Gastrocnemius medialis (tissue), 4 donors: ENCODE results near the gene EIF4A2. TPM values are rescaled to one million over a fixed set of nuclear protein-coding genes. Genes with fewer than 3 reads are reported as not detected.
"Not testable (repeated sequence)": the region's sequence is repeated elsewhere in the genome, so short reads cannot be mapped to it uniquely, and the experiment has no call there.

ENCODE experiments used
- ATAC-seq, 2 donors: fragments of 150-250 bp; one replicate each; pipeline ENCODE4 v1.9.1; 2016
- DNase-seq, 2 donors: peaks; one replicate each; pipeline ENCODE4 v3.0.0-alpha.2; 2019
- H3K27ac ChIP-seq, 4 donors: fragments of 200-600 bp; sonication (generic); 1 replicate in 1 of 4; 2 replicates in 3 of 4; pipeline ENCODE4 v1.5.1; 2016 to 2018; ENCODE audit warnings: mild to moderate bottlenecking in 2 of 4, moderate library complexity in 1 of 4
- H3K27me3 ChIP-seq, 3 donors: fragments of 200-600 bp; sonication (generic) in 2 of 3; 1 replicate in 1 of 3; 2 replicates in 2 of 3; pipeline versions ENCODE4 v1.5.1 to v1.6.0; 2016 to 2019; ENCODE audit warnings: mild to moderate bottlenecking in 1 of 3, moderate library complexity in 1 of 3
- H3K36me3 ChIP-seq, 2 donors: fragments of 200-600 bp; sonication (generic) in 1 of 2; one replicate each; pipeline ENCODE4 v1.5.1; 2017 to 2018
- H3K4me1 ChIP-seq, 2 donors: fragments of 200-600 bp; sonication (generic) in 1 of 2; one replicate each; pipeline ENCODE4 v1.5.1; 2016 to 2017; ENCODE audit warnings: mild to moderate bottlenecking in 2 of 2
- H3K4me3 ChIP-seq, 4 donors: fragments of 200-600 bp; sonication (generic) in 3 of 4; 1 replicate in 1 of 4; 2 replicates in 3 of 4; pipeline ENCODE4 v1.5.1; 2016 to 2019; ENCODE audit warnings: mild to moderate bottlenecking in 2 of 4
- H3K9me3 ChIP-seq, 3 donors: fragments of 200-600 bp; sonication (generic) in 2 of 3; 1 replicate in 1 of 3; 2 replicates in 2 of 3; pipeline ENCODE4 v1.5.1; 2016 to 2019
- POLR2A ChIP-seq, 2 donors: fragments of 450-650 bp; IDR thresholded peaks; one replicate each; pipeline ENCODE4 v1.6.1; 2017; ENCODE audit warnings: antibody characterized with exemption in 2 of 2, mild to moderate bottlenecking in 2 of 2, moderate library complexity in 2 of 2
- in situ Hi-C, 4 donors: fragments of 200-750 bp; cut with MboI; loops; one replicate each; pipeline versions ENCODE4 v1.15.0 to v1.8.0; 2017; ENCODE audit warnings: low sequenced_read_pairs in 4 of 4
- intact Hi-C: fragments of 100-400 bp; cut with DNase I; formaldehyde crosslinking; loops from one replicate; pipeline ENCODE4 v1.15.1; 2023; ENCODE audit warnings: low total_unique reads
- total RNA-seq, 4 donors: library from RNA; depleted of rRNA; stranded (reverse); fragments of >200 nt; gene quantifications; one replicate each; pipeline versions ENCODE4 v1.1.0 to v1.2.3, GENCODE V29; 2016
- TF ChIP-seq, protein P1 (sequence below), 5 experiments: fragments of 450-650 bp in 3 of 5; fragments of 200-600 bp in 2 of 5; sonication (generic) in 2 of 5; IDR thresholded peaks in 4 of 5; conservative IDR thresholded peaks in 1 of 5; 1 replicate in 4 of 5; 2 replicates in 1 of 5; pipeline ENCODE4 v1.5.1; 2016 to 2019; ENCODE audit warnings: antibody characterized with exemption in 5 of 5, mild to moderate bottlenecking in 3 of 5, moderate library complexity in 3 of 5

The EIF4A2 gene
- total RNA-seq, 4 donors from 2014 or later: 531 to 622 (median 574) TPM

DNA sequence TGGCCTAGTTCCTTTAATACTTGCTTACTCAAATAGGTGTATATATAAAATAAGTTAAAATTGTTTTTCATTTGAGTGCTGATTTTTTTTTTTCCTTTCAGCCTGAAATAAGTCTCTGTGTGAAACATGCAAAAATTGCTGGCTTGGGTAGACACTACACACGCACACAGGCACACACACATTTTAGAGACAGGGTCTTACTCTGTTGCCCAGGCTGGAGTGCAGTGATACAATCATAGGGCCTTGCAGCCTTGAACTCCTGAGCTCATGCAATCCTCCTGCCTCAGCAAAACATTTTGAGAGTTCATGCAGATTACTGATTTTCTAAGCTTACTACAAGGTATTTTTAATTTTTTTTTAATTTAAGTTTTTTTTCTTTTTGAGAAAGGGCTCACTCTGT lies 35.6 kb downstream of the EIF4A2 start:
- Histone ChIP-seq H3K27me3 (peaks cover 0 to 3% (median under 1%) of the 10 kb centered on the region in 3 donors), H3K4me1 (no peaks in the 10 kb centered on the region), H3K9me3 (no peaks in the 10 kb centered on the region), H3K27ac (no peak overlapping the region), H3K4me3 (no peak overlapping the region), H3K36me3 (no peaks in the 10 kb centered on the region)
- in situ Hi-C loops: loop anchor here in 2 of 4 donors (5.0 to 10.0 kb wide), 2 partner anchors 202 to 204 kb away; partner anchors contain the start of gene AHSG (in 1 of the 2)
- ATAC-seq (no peak), DNase-seq (no peak)
- intact Hi-C loops: no loop called here
- TF ChIP-seq, protein P1, sequence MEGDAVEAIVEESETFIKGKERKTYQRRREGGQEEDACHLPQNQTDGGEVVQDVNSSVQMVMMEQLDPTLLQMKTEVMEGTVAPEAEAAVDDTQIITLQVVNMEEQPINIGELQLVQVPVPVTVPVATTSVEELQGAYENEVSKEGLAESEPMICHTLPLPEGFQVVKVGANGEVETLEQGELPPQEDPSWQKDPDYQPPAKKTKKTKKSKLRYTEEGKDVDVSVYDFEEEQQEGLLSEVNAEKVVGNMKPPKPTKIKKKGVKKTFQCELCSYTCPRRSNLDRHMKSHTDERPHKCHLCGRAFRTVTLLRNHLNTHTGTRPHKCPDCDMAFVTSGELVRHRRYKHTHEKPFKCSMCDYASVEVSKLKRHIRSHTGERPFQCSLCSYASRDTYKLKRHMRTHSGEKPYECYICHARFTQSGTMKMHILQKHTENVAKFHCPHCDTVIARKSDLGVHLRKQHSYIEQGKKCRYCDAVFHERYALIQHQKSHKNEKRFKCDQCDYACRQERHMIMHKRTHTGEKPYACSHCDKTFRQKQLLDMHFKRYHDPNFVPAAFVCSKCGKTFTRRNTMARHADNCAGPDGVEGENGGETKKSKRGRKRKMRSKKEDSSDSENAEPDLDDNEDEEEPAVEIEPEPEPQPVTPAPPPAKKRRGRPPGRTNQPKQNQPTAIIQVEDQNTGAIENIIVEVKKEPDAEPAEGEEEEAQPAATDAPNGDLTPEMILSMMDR (IDR thresholded peaks at IDR 0.05 in 4 of 5, conservative IDR thresholded peaks at IDR 0.05 in 1 of 5): no peak
- no peak for TF ChIP-seq POLR2A (IDR thresholded peaks at IDR 0.05)

DNA sequence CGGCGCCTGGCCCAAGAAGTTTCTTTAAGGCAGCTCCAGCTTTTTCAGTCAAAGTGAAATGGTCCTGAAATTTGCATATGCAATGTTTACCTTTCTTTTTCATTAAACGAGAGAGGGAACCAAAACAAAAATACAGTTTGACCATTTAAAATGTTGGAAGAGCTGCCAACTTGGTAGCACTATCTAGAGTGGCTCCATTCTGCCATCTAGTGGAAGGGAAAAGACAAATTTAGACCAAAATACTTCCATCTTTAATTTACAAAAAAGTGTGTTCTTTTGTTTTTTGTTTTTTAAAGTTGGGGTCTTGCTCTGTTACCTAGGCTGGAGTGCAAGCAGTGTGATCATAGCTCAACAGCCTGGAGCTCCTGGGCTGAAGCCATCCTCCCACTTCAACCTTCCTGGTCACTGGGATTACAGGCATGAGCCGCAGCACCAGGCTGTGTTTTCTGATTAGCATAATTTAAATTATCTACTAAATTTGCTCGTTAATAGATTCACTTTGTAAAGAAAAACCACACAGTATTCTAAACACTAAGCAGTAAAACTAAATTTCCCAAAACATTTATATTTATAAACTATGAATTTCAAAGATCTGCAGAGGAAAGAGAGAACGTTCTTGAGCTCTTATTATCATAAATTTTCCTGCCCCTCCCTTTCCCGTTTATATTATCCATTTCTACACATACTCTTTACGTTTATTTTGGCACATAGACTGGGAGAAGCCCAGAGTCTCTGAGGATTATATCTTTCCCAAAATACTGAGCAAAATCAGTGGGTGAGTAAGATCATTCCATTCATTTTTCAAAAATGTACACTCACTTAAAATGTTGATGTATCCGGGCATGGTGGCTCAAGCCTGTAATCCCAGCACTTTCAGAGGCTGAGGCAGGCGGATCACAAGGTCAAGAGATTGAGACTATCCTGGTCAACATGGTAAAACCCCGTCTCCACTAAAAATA lies 38.3 kb downstream of the EIF4A2 start:
- H3K4me1 ChIP-seq: peaks cover 0 to 5% of the 10 kb centered on the region in 2 donors
- in situ Hi-C loops: loop anchor here in 2 of 4 donors (5.0 kb wide), 1 partner anchor 209 kb away; the partner anchor contains the start of gene AHSG (in 2 of the 2)
- no peak for TF ChIP-seq POLR2A (IDR thresholded peaks at IDR 0.05)
- TF ChIP-seq, protein P1 (IDR thresholded peaks at IDR 0.05 in 4 of 5, conservative IDR thresholded peaks at IDR 0.05 in 1 of 5): peak; percentile 36 to 75 (median 49)
- ATAC-seq: peak; percentile 43 to 44
- H3K9me3 ChIP-seq: no peaks in the 10 kb centered on the region
- H3K27me3 ChIP-seq: peaks cover 20 to 26% (median 24%) of the 10 kb centered on the region in 3 donors
- no peaks in the 10 kb centered on the region for H3K36me3 ChIP-seq
- H3K27ac ChIP-seq: no peak overlapping the region
- intact Hi-C loops: loop anchor here (2.0 kb wide), 1 partner anchor 207 kb away; no protein-coding TSS in a partner anchor
- no peak overlapping the region for H3K4me3 ChIP-seq
- no peak for DNase-seq

- intact Hi-C loops, H3K4me3 ChIP-seq, H3K9me3 ChIP-seq, DNase-seq, H3K36me3 ChIP-seq, H3K27ac ChIP-seq, ATAC-seq, H3K4me1 ChIP-seq: not testable (repeated sequence)
- H3K27me3 ChIP-seq: peaks cover 21 to 26% (median 24%) of the 10 kb centered on the region in 3 donors
- in situ Hi-C loops: loop anchor here in 2 of 4 donors (5.0 kb wide), 1 partner anchor 210 kb away; the partner anchor contains the start of gene AHSG (in 2 of the 2)
Measured at GRCh38 chr3:186822388-186822759, 39.0 kb downstream of the EIF4A2 start.

DNA sequence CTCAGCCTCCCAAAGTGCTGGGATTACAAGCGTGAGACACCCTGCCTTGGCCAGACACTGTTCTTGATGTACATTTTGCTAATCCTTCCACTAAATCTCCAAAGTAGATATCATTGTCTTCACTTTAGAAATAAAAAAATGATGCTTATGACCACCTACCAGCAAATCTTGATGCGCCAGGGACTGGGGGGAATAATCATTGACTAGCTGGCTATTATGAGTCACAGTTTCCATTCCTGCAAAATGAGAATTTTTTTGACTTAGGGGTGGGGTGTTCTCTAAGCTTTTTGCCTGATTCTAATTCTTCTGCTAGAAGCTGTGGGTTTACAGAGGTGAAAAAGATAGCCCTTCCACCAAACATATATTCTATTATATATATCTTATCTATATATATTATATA lies 40.0 kb downstream of the EIF4A2 start:
- Histone ChIP-seq H3K9me3 (no peaks in the 10 kb centered on the region), H3K36me3 (no peaks in the 10 kb centered on the region), H3K27me3 (peaks cover 23 to 32% (median 30%) of the 10 kb centered on the region in 3 donors), H3K4me3 (no peak overlapping the region), H3K4me1 (peaks cover 0 to 14% of the 10 kb centered on the region in 2 donors), H3K27ac (no peak overlapping the region)
- DNase-seq: no peak
- ATAC-seq: no peak
- TF ChIP-seq, protein P1 (IDR thresholded peaks at IDR 0.05 in 4 of 5, conservative IDR thresholded peaks at IDR 0.05 in 1 of 5): no peak
- TF ChIP-seq POLR2A (IDR thresholded peaks at IDR 0.05): no peak
- intact Hi-C loops: no loop called here
- in situ Hi-C loops: loop anchor here in 2 of 4 donors (5.0 kb wide), 1 partner anchor 211 kb away; the partner anchor contains the start of gene AHSG (in 2 of the 2)
